IMR-90 (cell line): ENCODE measurements around the gene PRDM15. TPM values are rescaled to one million over a fixed set of nuclear protein-coding genes. Genes with fewer than 3 reads are reported as not detected.

Experiments
- ATAC-seq: fragments of 200-7000 bp; cut with Tn5 transposase; 2 replicates; pipeline ENCODE4 v1.9.1; 2020; ENCODE audit warnings: low read depth, mild to moderate bottlenecking, moderate library complexity
- BruUV-seq: library from RNA; stranded (reverse); fragments of 400-500 nt; replicated peaks from 2 replicates; lab custom pipeline; 2021; lab: Mats Ljungman, UMichigan
- CTCF ChIA-PET: fragments of 300-600 bp; formaldehyde crosslinking; extraction: SDS; loops from one replicate; lab custom pipeline; 2021; ENCODE audit warnings: antibody characterized with exemption; lab: Yijun Ruan, JAX
- POLR2A ChIA-PET: fragments of 300-600 bp; sonication (Branson Sonifier 250); formaldehyde crosslinking; loops from one replicate; lab custom pipeline; 2022; ENCODE audit warnings: antibody characterized with exemption; ENCODE audit not compliant: unreplicated experiment; lab: Charles Lee
- DNase-seq: peaks from one replicate; pipeline ENCODE4 v3.0.0; 2013
- H2AFZ ChIP-seq: replicated peaks from 2 replicates; pipeline ENCODE3; 2013; ENCODE audit warnings: low read length, mild to moderate bottlenecking; ENCODE audit not compliant: poor library complexity
- H2AK5ac ChIP-seq: 2 replicates; pipeline ENCODE4 v1.6.1; 2013; ENCODE audit warnings: low read depth, low read length, inconsistent platforms
- H2AK9ac ChIP-seq: replicated peaks from 2 replicates; pipeline ENCODE3; 2013; ENCODE audit warnings: mild to moderate bottlenecking, low read depth, low read length, moderate library complexity; ENCODE audit not compliant: poor library complexity
- H2BK120ac ChIP-seq: 2 replicates; pipeline ENCODE4 v1.6.1; 2013; ENCODE audit warnings: low read depth, low read length, inconsistent platforms
- H2BK15ac ChIP-seq: 3 replicates; pipeline ENCODE4 v1.6.1; 2013; ENCODE audit warnings: low read depth, low read length, inconsistent platforms
- H2BK20ac ChIP-seq: 2 replicates; pipeline ENCODE4 v1.6.1; 2013; ENCODE audit warnings: low read depth, mild to moderate bottlenecking, inconsistent platforms, low read length, moderate library complexity
- H2BK5ac ChIP-seq: 2 replicates; pipeline ENCODE4 v1.6.1; 2013; ENCODE audit warnings: mild to moderate bottlenecking, low read depth, low read length, inconsistent platforms; ENCODE audit not compliant: poor library complexity, severe bottlenecking
- H3K14ac ChIP-seq: replicated peaks from 2 replicates; pipeline ENCODE4 v1.6.1; 2013; ENCODE audit warnings: low read depth, low read length, inconsistent platforms
- H3K18ac ChIP-seq: 2 replicates; pipeline ENCODE4 v1.6.1; 2013; ENCODE audit warnings: low read depth, low read length, control low read depth
- H3K23ac ChIP-seq: 2 replicates; pipeline ENCODE4 v1.6.1; 2013; ENCODE audit warnings: low read depth, low read length, inconsistent platforms
- H3K27ac ChIP-seq: 2 replicates; pipeline ENCODE4 v1.5.1; 2013; ENCODE audit warnings: mild to moderate bottlenecking, control low read depth, low read length; ENCODE audit not compliant: insufficient read depth
- H3K27me3 ChIP-seq: 2 replicates; pipeline ENCODE4 v1.6.1; 2013; ENCODE audit warnings: low read length; ENCODE audit not compliant: control insufficient read depth, insufficient read depth
- H3K36me3 ChIP-seq: 2 replicates; pipeline ENCODE4 v1.6.1; 2013; ENCODE audit warnings: low read length, mixed read lengths; ENCODE audit not compliant: control insufficient read depth, insufficient read depth
- H3K4ac ChIP-seq: 2 replicates; pipeline ENCODE4 v1.6.1; 2013; ENCODE audit warnings: low read depth, low read length, inconsistent platforms
- H3K4me1 ChIP-seq: 2 replicates; pipeline ENCODE4 v1.6.1; 2013; ENCODE audit warnings: low read length, mixed read lengths; ENCODE audit not compliant: control insufficient read depth, insufficient read depth
- H3K4me2 ChIP-seq: 2 replicates; pipeline ENCODE4 v1.6.1; 2013; ENCODE audit warnings: low read depth, mild to moderate bottlenecking, control low read depth, low read length, moderate library complexity
- H3K4me3 ChIP-seq: 2 replicates; pipeline ENCODE4 v1.5.1; 2013; ENCODE audit warnings: low read depth, mild to moderate bottlenecking, control low read depth, low read length, moderate library complexity; ENCODE audit not compliant: insufficient read depth
- H3K56ac ChIP-seq: 2 replicates; pipeline ENCODE4 v1.6.1; 2013; ENCODE audit warnings: low read length, inconsistent platforms; ENCODE audit not compliant: insufficient read depth; ENCODE audit errors: extremely low read depth
- H3K79me1 ChIP-seq, 2 experiments: 2 replicates each; pipeline ENCODE4 v1.6.1; 2013; ENCODE audit warnings: low read length in 2 of 2, inconsistent platforms in 1 of 2, low read depth in 1 of 2
- H3K9ac ChIP-seq: 2 replicates; pipeline ENCODE4 v1.6.1; 2013; ENCODE audit warnings: low read depth, low read length, control low read depth
- H3K9me1 ChIP-seq: 2 replicates; pipeline ENCODE4 v1.6.1; 2013; ENCODE audit warnings: low read length, inconsistent platforms; ENCODE audit not compliant: insufficient read depth
- H3K9me3 ChIP-seq: 2 replicates; pipeline ENCODE4 v1.6.1; 2013; ENCODE audit warnings: low read length; ENCODE audit not compliant: control insufficient read depth, insufficient read depth
- H4K20me1 ChIP-seq: 2 replicates; pipeline ENCODE4 v1.6.1; 2013; ENCODE audit warnings: low read length, inconsistent platforms; ENCODE audit not compliant: insufficient read depth
- H4K5ac ChIP-seq: 2 replicates; pipeline ENCODE4 v1.6.1; 2013; ENCODE audit warnings: mild to moderate bottlenecking, low read depth, low read length, control low read depth
- H4K8ac ChIP-seq, 2 experiments: 2 replicates each; pipeline ENCODE4 v1.6.1; 2013; ENCODE audit warnings: low read depth in 2 of 2, low read length in 2 of 2, control low read depth in 1 of 2, inconsistent platforms in 1 of 2
- H4K91ac ChIP-seq: 2 replicates; pipeline ENCODE4 v1.6.1; 2013; ENCODE audit warnings: low read depth, low read length, inconsistent platforms; ENCODE audit not compliant: insufficient read depth
- BHLHE40 ChIP-seq: fragments of 150-350 bp; IDR thresholded peaks from 2 replicates; pipeline ENCODE4 v1.6.1; 2016; ENCODE audit warnings: mild to moderate bottlenecking, low read depth, low read length
- WGBS, 2 experiments: methylation state at CpG; one replicate each; pipeline versions ENCODE4 v1.1.5 to v1.1.7; 2013; ENCODE audit warnings: missing lambda C conversion rate in 2 of 2; ENCODE audit not compliant: insufficient read length in 1 of 2; ENCODE audit errors: extremely low coverage in 2 of 2; 5-methylcytosine and 5-hydroxymethylcytosine counted together
- dilution Hi-C: fragments of 300-500 bp; cut with HindIII; formaldehyde crosslinking; loops from one replicate; pipeline ENCODE4 v1.14.3; 2018; ENCODE audit warnings: low sequenced_read_pairs; ENCODE audit not compliant: unreplicated experiment
- in situ Hi-C: fragments of 300-500 bp; cut with MboI; formaldehyde crosslinking; loops from 3 replicates; pipeline ENCODE4 v1.14.3; 2019; ENCODE audit warnings: low sequenced_read_pairs, inconsistent platforms, mixed read lengths
- intact Hi-C: fragments of 100-400 bp; cut with micrococcal nuclease; formaldehyde crosslinking; loops from 2 replicates; pipeline ENCODE4 v1.10.0; 2022
- polyA plus RNA-seq, 3 experiments: library from polyadenylated mRNA; depleted of rRNA; stranded (reverse); fragments of >200 nt; gene quantifications; 2 replicates each; pipeline ENCODE4 v1.2.3, GENCODE V29; 2012; ENCODE audit warnings: low replicate concordance in 1 of 3
- total RNA-seq: library from RNA; depleted of rRNA; stranded (reverse); fragments of >200 nt; gene quantifications from 2 replicates; pipeline ENCODE4 v1.2.3, GENCODE V29; 2012

The PRDM15 gene
- total and polyA plus RNA-seq, 2 of the 4 experiments (the other 2 are of a cell fraction): 7.3 to 8.8 TPM

GRCh38 chr21:41848533-41848932 is 30.6 kb downstream of the PRDM15 start:
- H3K4ac ChIP-seq: no peak overlapping the region
- no peak overlapping the region for H3K56ac ChIP-seq
- H3K9me3 ChIP-seq: no peaks in the 10 kb centered on the region
- H3K9me1 ChIP-seq: peaks cover 3% of the 10 kb centered on the region; the same call in 1 of the 2 replicates
- H4K5ac ChIP-seq: no peak overlapping the region
- H3K18ac ChIP-seq: no peak overlapping the region
- H3K27me3 ChIP-seq: no peaks in the 10 kb centered on the region
- H3K36me3 ChIP-seq: peaks cover 4% of the 10 kb centered on the region
- H2AFZ ChIP-seq: no peak overlapping the region
- H3K27ac ChIP-seq: no peak overlapping the region
- H3K4me2 ChIP-seq: no peak overlapping the region
- H4K8ac ChIP-seq: no peak overlapping the region
- ATAC-seq: no peak
- no peaks in the 10 kb centered on the region for H3K4me1 ChIP-seq
- ChIA-PET POLR2A (no interaction called here), CTCF (interaction anchor here (1.3 kb wide), 1 partner anchor 237 kb away, joined by 3 read pairs; no protein-coding TSS in a partner anchor)
- DNase-seq: no peak
- no peaks in the 10 kb centered on the region; the same call in 1 of the 2 replicates for H4K20me1 ChIP-seq
- H3K4me3 ChIP-seq: no peak overlapping the region
- intact Hi-C loops: no loop called here
- H2AK5ac ChIP-seq: no peak overlapping the region
- no peak overlapping the region for H2AK9ac ChIP-seq
- no peak overlapping the region for H4K91ac ChIP-seq
- no peak overlapping the region for H2BK15ac ChIP-seq
- no peak for TF ChIP-seq BHLHE40
- H3K23ac ChIP-seq: no peak overlapping the region
- dilution Hi-C loops: no loop called here
- in situ Hi-C loops: no loop called here
- no TSS peak for BruUV-seq
- H3K9ac ChIP-seq: no peak overlapping the region
- no peak overlapping the region for H2BK20ac ChIP-seq
- no CpG with 5 or more reads among the region's 8 CpGs for WGBS, 2 experiments
- H3K79me1 ChIP-seq: 0 out of 4 replicates have a peak, but pooled peaks cover 0 to 4% of the 10 kb centered on the region in 2 experiments
- no peak overlapping the region for H2BK5ac ChIP-seq
- no peak overlapping the region for H2BK120ac ChIP-seq
- no peak overlapping the region for H3K14ac ChIP-seq
